HG03457 (cell line): ENCODE results near the gene NSF.
"Not testable (repeated sequence)": the region's sequence is repeated elsewhere in the genome, so short reads cannot be mapped to it uniquely, and the experiment has no call there.

Experiments
- ATAC-seq: cut with Tn5 transposase; IDR thresholded peaks from one replicate; pipeline ENCODE4 v1.9.1; 2021; ENCODE audit warnings: moderate number of reproducible peaks; ENCODE audit not compliant: unreplicated experiment

Gene NSF

DNA sequence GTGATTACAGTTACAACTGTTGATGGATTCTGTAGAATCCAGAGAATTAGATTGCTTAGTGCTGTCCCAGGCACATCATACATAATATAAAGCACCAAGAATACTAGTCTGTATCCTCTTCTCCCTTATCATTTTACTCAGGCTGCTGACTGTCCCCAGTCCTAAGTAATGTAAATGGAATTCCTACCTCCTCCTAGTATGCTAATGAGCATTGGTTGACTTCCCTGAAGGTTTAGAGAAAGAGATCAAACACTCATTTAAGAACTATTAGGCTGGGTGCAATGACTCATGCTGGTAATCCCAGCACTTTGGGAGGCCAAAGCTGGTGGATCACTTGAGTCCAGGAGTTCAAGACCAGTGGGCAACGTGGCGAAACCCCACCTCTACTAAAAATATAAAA lies 37.0 kb downstream of the NSF start:
- not testable (repeated sequence) for ATAC-seq

DNA sequence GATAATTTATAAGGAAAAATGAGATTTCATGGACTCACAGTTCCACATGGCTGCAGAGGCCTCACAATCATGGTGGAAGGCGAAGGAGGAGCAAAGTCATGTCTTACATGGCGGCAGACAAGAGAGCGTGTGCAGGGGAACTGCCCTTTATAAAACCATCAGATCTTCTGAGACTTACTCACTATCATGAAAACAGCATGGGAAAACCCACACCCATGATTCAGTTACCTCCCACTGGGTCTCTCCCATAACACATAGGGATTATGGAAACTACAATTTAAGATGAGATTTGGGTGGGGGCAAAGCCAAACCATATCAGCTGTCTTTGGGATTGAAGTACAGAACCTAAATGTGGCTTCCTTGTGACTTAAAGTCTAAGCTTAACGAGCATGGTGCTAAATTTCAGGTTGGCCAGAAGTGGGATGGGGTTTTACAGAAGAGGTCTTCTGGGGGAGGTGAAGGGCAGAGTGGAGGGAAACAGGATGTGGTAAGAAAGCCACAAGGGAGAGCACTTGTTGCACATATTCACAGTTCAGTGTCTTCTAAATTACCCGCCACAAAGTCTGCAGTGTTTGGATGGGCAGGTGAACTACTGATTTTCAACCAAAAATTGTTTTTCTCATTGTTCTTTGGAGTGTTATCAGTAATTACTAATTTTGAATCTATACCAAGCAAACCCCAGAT lies 38.4 kb downstream of the NSF start:
- ATAC-seq, result not testable (repeated sequence)

DNA sequence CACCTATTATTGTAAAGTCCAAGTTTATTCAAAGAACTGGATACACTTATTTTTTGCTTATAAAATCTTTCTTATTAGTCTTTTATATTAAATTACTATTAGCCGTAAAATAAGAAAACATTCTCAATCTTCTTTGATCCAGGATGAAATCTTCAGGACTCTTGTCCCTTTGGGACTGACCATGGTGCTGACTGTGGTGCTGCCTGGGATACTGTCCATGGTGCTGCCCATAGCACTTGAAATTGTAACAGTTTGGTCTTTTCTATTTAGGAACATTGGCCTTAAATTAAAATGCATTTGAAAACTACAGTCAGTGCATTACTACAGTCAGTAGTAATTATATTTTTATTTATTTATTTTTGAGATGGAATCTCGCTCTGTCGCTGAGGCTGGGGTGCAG lies 41.7 kb downstream of the NSF start:
- not testable (repeated sequence) for ATAC-seq

DNA sequence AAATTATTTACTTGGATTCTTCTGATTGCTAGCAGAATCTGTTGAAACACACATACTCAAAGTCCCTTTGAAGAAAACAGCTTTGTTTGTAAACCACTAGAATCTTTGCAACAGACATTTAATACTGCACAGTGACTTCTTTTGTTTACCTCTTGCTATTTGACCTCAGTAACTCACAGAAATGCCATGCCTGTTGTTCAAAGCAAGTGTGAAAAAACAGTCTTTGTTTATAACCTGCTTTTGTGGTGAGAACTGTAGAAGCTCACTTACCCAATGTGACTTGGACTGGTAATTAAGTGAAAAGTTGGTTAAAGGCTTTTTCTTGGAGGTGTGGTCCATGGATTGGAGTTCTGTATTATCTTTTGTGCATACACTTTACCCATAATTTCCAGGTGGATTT lies 44.4 kb downstream of the NSF start:
- not testable (repeated sequence) for ATAC-seq

DNA sequence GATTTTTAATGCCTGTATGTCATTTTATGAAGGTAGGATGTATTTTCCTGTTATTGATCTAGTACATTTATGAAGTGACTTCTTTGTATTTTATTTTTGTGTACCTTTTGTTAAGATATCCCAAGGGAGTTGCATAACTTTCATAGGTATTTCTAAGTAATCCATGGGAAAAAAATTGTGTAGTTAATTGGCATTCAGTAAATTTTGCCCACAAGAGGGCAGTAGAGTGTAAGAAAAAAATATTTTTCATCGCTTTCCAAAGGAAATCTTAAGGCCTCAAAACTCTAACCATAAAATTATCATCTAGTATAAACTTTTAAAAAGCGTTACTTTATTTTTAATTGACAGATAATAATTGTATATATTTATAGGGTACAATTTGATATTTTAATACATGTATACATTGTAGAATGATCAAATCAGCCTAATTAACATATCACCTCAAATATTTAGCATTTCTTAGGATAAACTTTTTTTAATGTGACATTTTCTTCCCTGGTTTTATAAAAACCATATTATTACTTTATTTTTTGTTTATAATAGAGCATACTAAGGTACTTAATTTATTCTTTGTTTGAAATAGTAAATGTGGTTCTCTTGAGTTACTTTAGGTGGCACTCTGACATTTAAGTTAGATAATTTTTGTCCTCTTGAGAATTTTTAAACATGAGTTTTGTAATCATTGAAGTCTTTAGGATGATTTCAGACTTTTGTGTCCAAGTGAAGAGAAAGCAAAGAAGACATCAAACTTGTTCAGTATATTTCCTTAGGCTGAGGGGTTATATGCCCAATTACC lies 51.6 kb downstream of the NSF start:
- not testable (repeated sequence) for ATAC-seq

DNA sequence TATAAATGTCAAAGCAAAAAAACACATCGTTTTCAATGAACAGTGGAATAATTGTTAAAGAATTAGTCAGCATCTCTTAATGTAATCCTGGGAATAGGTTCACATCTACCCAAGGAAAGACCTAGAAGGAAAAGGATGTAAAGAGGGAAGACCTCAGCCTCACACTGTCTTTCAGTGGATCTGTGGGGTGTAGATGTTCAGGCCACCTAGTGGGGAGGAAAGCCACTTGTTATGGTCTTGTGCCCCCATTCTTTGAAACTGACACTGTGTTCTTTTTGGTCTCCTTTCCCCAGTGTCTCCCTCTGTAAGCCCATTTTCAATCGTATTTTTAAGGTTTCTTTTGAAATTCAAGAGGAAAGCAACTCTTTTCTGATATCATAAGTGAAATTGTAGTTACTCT lies 56.8 kb downstream of the NSF start:
- ATAC-seq, result not testable (repeated sequence)

DNA sequence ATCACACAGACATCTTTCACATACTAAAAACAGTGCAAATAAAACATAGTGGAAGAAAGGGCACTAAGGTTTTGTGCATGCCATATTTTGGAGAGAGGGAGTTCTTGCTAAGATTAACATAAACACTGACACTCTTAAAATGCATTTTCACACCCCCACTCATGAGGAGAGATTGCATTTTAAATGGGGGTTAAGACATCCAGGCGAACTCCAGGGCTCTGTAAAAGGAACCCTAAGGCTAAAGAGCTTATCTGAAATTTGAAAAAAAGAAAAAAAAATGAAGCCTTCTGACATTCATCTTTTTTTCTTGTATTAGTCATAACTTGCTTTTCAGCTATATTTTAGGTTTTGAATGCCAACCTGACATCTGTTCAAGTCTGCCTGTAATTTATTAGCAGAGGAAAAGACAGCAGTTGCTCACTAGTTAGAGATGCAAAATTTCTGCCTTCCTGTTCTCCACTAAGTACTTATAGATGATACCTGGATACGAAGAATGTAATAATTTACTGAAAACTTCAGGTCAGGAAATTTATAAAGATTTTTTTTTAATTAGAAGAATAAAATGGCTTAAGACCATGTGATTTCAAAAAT lies 57.3 kb downstream of the NSF start:
- ATAC-seq, result not testable (repeated sequence)

DNA sequence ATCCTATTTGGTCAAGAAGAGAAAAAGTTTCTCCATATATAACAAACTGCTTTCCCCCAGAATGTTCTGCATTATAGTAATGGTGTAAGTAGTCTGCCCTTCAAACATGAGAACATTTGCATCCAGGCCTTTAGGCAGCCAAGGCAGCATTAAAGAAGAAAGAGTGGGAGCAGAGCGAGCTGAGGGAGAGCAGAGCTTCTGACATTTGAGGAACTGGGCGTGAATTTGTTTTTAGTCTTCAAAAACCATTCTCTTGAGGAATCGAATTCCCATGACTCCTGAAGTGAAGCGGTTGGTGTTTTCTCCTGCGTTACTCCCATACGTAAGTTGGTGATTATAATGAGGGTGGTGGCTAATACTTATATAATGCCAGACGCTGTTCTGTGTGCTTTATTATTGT lies 58.8 kb downstream of the NSF start:
- ATAC-seq, result not testable (repeated sequence)

DNA sequence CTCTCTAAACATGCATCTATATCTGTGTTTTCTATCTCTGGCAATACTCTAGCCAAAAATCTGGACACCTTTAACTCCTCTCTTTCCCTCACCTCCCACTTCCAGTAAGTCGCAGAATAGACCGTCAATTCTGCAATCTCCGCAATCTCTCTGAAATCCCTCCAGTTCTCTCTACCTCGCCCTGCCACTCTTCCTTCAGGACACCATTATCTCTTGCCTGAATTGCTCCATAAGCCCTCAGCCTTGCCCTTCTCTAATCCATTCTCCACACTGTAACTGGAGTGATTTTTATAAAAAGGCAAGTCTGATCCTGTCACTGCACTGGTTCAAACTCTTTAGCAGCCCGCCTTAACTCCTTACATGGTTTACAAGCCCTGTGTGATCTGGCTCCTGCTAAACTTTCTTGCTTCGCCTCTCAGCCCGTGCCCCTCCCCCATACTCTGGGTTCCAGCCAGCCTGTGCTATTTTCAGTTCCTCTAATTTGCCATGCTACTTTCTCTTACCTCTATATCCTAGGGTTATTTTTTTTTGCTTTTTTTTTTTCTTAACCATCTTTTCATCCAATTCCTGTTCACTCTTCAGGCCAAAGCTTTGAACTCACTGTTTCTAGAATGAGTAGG lies 61.7 kb downstream of the NSF start:
- not testable (repeated sequence) for ATAC-seq

DNA sequence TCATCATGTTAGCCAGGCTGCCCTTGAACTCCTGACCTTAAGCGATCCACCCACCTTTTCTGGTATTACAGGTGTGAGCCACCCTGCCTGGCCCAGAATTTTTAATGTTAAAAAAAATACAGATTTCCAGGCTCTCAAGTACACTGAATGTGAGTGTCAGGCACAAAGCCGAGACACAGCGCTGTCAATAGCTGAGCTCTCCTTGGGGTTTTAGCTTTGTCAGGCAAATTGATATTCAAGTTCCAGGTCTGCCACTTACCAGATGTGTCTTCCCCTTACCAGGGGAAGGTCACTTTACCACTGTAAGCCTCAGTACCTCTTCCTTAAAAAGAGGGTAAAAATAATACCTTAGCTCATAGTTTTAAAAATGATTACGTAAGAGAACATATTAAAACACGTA lies 67.8 kb downstream of the NSF start:
- ATAC-seq, result not testable (repeated sequence)

DNA sequence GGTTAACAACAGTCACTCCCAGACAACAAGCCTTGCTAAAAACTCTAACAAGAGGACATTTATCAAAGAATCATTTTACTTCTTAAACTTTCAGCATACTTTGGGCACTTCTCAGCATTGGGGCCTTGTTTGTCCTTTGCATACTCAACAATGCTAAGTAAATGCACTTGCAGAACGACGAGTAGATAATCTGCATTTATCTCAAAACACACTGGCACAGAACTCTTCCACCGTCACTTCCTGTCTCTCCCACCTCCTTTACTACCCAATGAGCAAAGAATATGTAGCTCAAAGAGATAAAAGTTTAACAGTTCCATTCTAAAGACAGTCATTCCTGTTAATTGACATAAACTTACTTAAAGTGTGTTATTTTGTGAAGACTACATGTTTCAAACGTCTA lies 69.2 kb downstream of the NSF start:
- ATAC-seq, result not testable (repeated sequence)

DNA sequence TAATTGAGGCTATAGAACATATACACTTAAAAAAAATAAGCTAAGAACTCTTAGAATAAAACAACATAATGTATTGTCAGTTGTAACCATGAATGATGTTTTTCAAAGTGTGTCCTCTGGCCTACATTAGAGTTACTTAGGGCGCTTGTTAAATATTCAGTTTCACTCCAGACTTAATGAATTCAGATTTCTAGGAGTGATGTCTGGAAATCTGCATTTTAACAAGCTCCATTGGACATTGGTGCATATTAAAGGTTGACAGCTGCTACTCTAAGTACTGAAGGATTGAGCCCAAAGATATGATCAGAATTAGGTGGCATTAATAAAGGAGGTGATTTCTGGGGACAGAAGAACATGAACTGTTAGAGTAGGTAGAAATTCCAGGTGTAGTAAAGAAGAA lies 72.7 kb downstream of the NSF start:
- not testable (repeated sequence) for ATAC-seq

DNA sequence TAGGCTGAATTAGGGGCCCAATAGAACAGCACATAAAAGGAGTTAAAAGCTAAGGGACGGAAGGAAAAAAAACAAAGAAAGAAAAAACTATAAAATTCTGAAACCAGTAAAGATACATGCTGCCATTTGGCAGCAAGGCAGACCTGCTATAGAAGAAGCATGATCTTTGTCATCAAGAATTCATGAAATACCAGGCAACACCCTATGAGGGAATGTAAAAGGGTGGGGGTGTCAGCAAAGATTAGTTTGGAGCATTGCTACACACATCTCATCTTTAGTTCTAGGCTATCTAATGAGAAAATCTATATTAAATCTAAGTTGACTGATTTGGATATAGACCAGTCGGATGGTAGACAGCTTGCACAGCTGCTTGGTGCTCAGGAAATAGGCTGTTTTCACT lies 73.1 kb downstream of the NSF start:
- ATAC-seq, result not testable (repeated sequence)

DNA sequence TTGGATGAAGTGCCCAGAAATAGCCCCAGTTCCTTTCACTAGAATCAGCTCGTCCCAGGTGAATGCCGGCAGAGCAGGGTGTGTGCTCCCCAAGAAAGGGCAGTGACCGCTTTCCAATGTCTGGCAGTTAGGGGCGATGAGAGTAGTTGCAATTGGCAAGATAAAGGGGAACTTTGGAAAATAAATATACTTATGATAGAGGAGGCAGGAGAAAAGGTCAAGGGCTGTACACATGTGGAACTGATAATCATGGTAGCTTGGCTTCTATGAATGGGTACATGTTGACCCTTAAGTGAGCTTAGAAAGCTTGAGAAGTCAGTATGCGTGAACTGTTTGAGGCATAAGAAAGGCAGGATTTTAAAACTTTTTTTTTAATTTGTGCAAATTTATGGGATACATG lies 75.5 kb downstream of the NSF start:
- ATAC-seq, result not testable (repeated sequence)

DNA sequence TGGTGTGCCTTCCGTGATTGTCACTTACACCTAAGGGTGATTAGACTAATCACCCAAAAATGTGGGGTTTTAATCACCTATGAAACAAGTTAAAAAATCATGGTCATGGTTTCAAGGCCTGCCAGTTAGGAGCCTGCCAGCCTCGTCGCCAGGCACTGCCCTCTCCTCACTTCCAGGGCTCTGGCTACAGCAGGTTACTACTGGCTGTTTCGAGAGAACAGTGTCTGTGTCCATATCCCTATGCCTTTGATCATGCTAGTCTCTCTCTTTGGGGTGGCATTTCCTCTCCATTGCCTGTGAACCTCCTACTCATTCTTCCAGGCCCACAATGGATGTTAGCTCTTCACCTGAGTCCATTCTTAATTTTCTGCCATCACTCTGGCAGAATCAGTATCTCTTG lies 80.3 kb downstream of the NSF start:
- ATAC-seq, result not testable (repeated sequence)

DNA sequence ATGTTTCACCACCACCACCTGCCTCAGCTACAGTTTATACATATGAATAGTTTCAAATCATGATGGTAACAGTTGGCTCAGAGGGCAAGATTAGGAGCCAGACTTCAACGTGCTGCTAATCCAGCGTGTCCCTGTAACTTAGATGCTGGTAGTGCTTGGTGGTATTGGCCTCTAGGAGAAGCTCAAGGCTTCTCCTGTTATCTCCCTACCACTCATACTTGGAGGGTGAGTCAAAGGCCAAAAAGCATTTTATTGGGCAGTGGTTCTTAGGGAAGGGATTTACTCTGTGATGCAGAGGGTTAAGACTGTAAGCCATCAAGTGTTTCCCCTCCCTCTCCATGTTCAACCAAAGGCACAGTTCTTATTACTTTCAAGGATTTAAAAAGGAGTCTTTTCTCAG lies 82.3 kb downstream of the NSF start:
- not testable (repeated sequence) for ATAC-seq

DNA sequence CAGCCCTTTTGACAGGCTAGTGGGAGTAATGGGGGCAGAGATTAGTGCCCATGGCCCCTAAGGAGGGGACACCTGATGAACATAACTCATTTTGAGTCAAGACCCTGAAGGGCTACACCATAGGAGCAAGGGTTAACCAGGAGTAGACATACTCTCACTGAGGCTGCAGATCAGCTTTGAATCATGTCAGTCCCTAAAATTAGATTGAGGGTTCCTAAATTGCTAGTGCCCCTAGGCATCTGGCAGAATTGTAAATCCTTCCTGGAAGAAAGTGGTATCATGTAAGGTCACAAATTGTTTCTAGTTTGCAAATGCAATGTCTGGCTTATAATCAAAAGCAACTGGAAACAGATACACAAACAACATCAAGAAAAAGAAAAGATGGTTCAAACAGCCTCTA lies 87.3 kb downstream of the NSF start:
- ATAC-seq, result not testable (repeated sequence)

DNA sequence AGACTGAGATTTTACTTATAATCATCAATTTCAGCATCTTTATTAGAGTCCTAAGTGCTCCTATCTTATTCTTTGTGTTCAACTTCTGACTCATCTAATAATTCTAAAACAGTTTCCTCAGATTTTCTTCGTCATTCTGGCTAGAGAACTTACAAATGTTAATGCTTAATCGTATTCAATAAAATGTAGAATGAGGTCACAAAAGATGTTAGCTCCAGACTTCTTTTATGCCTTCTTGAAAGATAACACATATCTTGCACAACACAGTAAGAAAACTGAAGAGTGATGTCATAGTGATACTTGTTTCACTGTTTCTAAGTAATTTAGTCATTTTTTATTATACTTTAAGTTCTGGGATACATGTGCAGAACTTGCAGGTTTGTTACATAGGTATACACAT lies 93.2 kb downstream of the NSF start:
- ATAC-seq, result not testable (repeated sequence)

DNA sequence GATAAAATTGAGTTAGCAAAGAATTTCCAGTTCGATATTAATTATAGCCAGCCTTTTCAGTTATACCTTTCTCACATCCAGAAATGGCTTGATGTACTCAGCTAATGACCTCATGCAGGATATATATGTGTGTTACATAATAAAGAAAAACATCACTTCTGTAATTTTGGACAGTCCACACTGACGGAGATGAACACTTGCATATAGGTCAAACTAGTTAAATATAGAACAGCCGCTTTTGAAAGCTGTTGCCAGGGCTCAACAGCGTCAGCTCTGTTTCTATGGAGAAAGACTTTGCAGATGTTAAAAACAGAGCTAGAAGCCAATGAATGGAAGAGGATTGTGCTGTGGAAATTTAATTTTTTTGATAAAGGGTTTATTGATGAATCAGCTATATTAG lies 94.8 kb downstream of the NSF start:
- not testable (repeated sequence) for ATAC-seq

DNA sequence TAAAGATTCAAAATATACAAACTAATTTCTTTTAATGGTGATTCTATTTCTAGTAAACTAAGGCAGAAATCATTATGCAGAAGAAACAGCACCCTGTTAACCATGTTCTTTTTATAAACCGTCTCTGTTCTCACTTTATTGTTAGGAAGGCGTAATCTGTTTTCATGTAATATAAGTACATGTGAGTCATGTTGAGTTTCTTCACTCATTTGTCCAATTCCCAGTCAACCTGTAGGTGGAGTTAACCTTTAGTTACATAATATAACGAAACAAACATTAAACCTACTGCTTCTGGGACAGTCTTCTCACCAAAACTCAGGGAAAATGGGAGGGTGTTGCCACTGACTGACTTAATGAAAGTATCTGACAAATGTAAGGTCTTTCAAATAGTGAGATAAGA lies 101.7 kb downstream of the NSF start:
- ATAC-seq, result not testable (repeated sequence)

DNA sequence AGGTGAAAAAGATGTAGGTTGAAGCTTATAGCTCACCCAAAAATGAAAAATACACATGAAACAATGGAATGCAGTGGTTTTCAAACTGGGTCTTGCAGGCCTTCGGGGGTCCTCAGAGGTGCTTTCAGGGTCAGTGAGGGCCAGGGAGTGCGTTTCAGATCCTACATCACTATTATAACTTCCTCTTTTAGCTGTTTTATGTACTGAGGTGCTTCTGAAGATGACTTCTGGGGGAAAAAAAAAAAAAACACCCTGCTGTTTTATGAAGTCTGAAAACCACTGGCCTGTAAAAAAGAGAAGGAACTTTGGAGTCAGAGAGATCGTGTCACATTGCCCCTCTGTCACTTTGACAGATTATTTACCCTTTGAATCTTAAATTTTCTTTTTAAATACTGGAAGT lies 102.8 kb downstream of the NSF start:
- not testable (repeated sequence) for ATAC-seq
